ENCODE measurements around the gene FBN2.

Gene FBN2

DNA sequence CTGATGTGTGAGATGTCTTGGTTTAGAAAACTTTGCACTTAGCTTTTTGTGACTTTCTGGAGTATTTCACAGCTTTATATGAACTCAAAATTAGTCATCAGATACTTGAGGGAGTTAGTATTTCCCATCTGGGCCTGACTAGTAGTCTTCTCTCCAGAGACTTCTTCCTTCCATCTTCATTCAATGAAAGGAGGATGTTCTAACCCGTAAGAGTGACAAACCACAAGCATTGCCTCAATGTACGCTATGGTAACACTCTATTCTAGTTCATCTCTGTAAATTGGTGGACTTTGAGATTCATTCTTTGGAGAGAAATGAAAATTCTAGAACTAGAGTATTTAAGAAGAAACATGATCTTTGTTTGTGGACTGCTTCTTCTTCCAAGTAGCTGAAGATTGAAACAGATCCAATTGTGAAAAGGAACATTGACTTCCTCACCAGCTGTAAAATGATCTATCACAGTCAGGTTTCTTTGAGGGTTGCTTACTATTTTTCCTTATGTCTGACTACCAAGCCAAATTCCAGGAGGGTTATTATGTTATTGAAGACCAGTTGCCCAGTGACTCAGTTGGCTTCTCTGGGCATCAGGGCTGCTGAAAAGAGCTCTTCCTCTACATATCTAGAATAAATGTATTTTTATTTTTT is 296.9 kb downstream of the FBN2 start:
- no peak for DNase-seq

DNA sequence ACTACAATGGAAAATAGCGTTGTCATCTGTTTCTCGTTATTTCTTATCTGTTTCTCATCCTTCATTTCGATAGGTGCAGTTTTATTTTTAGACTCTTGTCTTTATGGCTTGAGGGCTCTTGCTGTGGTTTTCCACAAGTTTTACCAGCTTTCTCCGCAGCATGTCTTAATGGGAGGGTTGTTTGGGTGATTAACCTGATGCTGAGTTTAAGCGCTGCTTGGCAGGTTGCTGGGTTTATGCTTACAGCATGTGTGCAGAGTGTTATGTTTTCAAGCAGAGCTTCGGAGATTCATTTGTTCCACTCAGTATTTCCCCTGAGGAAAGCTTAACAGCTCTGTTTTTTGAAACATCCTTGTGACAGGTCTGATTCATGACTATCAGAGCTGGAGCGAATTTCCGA is 300.5 kb downstream of the FBN2 start:
- DNase-seq = no peak

DNA sequence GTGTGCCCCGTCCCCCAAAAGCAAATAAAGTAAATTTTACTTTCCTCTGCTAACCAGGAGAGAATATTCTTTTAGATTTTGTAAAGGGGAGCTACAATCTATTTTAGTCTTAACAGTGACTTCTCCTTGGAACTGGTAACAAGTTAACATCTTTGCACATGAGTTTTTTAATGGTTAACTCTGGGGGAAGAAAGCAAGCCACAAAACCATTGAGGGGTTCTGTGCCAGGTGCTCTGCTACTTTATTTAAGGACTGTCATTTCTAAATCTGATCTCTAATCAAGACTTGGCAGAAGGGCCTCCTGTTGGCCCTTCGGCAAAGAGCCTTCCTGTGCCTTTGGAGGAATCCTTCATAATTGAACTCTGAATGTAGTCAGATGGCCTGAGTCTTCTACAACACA is 301.0 kb downstream of the FBN2 start:
- no peak for DNase-seq

DNA sequence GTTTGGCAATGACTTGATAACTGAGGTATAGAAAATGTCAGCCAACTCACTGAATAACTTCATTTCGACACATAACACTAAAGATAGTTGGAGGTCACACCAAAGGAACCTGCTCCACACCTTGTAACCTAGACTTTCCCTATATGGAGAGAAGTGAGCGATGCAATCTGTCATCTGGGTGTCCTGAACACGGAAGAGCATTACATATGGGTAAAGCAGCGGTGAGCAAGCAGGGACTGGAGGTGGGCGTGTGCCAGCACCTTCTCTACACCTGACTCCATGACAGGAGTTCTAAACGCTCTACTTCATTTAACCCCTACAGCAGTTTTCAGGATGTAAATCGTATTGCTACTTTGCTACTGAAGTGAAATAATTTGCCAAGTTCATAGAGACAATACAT is 301.7 kb downstream of the FBN2 start:
- no peak for DNase-seq

DNA sequence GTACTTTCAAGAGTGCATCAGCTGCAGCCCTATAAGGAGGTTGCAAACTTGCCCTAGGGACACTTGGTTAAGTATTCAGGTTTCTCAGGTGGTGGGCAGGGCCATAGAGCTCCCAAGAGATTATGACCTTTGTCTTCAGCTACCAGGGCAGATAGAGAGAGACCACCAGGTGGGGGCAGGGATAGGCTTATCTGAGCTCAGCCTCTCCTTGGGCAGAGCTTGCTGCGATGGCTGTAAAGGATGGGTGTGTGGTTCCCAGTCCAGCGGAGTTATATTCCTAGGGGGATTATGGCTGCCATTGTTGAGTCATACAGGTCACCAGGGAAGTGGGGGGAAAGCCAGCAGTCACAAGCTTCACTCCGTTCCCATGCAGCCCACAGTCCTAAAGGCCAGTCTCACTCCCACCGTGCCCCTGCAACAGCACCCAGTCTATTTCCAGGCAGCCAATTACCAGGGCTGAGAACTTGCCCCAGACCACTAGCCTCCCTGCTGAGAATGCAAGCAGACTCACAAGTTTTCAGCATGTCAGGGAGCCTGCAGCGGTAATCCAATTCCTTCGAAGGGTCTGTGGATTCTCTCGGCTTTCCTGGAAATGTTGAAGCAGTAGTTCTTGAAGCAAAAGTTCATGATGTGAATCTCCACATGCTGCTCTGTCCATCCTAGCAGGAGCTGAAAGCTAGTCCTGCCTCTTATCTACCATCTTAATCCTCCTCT is 303.0 kb downstream of the FBN2 start:
- DNase-seq = no peak

DNA sequence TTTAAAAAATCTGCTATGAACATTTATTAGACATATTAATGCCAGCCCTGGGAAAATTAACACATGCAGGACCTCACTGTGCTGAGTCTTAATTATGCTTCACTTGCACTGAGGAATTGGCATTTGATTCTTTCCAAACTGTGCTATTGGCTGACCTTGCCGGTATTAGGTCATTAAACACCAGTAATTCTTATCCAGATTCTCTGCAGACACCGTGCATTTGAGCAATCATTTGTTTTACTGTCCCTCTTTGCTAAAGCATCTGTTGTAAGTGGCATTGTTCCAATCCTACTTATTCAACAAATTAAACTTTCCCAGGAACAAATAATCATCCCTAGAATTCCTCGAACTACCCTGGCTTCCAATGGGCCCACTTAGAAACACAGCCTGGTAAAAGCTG is 309.5 kb downstream of the FBN2 start:
- peak; percentile 35 for DNase-seq

DNA sequence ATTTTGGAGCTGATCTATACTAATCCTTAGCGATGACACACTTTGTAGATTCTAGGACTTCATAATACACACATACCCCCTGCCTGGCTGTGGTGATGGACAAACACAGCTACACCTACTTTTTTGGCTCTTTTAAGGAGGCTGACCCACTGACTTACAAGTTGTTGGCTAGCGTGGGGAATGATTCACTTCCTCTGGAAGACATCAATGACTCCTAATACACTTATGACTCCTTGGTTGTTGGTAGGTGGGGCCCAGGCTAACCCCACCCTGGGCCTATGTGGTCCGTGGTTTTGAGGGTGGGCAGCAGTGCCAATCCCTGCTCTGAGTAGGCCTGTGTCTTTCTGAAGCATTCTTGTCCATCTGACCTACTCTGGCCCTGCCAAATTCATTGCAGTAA is 310.0 kb downstream of the FBN2 start:
- DNase-seq = peak; percentile 65

DNA sequence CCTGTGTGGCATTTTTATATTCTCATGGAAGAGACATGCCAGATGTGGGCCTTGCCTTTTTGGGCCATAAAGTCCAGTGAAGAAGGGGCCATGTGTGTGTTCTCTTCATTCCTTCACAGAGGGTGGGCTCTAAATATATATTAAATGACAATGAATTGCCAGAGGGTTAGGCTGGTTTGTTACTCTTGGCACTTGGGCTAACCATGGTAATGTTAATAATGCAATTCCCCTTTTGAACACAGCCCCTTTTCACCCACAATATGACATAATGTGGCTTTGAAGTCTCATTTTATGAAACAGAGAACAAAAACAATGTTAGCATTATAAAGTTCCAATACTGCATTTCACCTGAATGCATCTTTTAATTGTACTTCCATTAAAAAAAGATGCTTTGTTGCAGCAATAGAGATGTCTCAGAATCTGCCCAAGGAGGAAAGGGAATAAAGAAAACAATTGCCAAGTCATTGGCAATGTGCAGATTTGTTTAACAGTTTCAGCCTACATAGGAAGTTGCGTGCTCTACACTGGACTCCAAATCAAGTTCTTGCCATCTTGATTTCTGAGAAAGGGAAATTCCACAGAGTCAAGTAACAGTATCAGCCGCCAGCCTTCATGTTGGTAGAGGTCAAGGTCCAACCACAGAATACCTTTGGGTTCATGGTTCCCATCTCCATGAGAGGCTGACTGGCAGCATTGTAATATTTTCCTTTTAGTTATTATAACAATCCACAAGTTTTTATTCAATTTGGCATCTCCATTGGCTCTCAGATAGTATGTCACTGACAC is 312.6 kb downstream of the FBN2 start:
- DNase-seq = no peak

DNA sequence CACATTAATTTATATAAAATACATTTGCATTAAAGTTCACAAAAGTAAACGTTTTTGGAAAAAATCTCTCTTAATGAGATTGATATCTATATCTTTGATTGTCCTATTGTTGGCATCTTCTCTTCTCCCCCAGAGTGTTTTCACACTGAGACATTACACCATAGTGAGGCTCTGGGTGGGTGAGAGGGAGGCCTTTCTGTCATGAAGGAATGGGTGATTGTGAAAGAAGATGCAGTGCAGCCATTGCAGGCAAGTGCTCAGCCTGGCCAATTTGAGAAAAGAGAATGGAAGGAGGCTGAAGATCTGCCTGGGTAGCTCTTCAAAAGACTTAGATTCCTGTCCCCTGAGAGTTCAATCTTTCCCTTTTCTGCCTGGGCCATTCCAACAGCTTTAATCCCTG is 313.7 kb downstream of the FBN2 start:
- DNase-seq = no peak

DNA sequence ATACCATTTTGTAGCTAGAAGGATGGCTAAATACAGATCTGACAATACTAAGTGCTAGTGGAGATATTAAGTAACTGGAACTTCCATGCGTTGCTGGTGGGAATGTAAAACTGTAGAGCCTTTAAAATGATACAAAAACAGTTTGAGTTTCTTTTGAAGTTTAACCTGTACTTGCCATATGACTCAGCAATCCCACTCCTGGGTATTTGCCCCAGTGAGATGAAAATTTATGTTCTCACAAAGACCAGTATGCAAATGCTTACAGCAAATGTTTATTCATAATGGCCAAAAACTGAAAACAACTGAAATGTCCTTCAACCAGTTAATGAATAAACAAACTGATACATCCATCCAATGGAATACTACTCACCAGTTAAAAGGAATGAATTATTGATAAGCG is 317.2 kb downstream of the FBN2 start:
- DNase-seq = no peak

DNA sequence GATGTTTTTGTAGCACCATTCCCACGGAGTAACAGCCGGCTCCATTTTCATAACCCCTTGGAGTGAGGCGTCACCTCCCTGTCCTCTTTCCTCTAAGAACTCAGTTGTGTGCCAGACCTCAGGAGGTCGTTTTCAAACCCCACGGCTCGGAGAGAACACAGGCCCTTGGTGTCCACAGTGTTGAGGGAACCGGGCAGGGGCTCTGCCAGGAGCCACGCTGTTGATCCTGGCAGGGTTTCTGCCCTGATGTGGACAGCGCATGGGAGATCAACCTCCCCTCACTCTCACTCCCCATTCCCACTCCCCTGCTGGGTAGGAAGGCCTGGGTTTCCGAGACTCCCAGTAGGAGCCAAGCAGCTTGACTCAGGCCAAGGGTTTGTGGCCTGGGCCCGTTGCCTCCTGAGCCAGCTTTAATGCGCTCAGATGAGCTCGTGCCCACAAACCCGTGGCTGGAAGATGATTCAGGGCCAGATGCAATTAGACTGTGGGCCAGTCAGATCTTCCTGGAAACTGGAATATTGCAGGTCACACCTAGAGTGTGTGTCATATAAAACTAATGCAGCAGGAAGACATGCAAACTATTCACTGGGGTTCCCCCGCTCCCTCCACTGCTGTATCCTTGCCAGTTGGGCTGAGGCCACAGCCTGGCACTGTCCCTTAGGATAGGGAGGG is 321.0 kb downstream of the FBN2 start:
- peak; percentile 93 for DNase-seq

DNA sequence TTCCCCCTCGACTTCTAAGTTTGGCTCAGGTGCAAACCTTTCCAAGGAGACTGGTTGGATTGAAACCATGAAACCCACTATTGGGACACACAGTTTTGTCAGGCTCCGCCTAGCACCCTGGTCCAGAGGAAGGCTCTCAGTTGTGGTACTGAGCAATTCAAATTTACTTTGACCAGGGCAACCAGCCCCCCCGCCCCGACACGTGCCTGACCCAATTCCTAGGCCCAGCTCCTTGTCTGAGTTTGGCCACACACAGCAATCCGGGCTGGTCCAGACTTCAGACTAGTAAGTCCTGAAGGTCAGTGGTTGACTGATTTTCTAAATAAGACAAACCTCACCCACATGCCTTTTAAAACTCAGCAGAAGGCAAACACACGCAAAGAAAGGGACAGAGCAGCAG is 321.8 kb downstream of the FBN2 start:
- no peak for DNase-seq

DNA sequence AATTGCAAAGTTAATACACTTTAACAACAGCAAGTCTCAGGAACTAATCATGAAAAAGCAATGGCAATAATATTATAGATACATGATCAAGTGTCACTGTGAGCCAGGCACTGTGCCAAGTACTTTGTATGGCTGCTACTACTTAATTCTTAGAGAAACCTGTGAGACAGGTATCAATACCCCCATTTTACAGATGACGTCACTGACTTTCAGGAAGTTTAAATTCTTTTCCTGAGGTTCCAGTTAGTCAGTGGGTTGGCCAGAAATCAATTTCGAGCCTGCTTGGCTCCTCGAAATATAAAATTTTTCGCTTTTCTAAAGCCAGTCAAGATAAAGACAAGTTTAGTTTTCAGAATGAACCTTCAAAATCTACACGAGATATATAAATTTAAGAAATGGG is 324.2 kb downstream of the FBN2 start:
- DNase-seq = no peak

DNA sequence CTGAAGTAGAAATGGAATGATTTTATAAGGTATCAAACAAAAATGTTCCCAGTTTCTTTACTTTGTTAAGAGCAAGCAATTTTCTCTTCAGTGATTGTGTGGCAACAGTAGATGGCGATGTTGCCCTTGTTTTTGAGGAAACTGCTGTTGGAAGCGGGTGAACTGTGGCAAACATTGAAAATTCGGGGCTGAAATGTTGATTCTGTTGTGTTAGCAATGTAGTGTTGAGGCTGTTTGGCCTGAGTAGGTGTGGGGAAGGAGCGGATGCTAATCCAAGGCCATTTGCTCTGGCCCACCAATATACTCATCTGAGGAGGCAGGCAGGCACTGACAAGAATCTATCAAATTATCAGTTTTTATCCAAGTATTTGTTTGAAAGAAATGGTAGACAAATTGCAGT is 324.7 kb downstream of the FBN2 start:
- peak; percentile 61 for DNase-seq

DNA sequence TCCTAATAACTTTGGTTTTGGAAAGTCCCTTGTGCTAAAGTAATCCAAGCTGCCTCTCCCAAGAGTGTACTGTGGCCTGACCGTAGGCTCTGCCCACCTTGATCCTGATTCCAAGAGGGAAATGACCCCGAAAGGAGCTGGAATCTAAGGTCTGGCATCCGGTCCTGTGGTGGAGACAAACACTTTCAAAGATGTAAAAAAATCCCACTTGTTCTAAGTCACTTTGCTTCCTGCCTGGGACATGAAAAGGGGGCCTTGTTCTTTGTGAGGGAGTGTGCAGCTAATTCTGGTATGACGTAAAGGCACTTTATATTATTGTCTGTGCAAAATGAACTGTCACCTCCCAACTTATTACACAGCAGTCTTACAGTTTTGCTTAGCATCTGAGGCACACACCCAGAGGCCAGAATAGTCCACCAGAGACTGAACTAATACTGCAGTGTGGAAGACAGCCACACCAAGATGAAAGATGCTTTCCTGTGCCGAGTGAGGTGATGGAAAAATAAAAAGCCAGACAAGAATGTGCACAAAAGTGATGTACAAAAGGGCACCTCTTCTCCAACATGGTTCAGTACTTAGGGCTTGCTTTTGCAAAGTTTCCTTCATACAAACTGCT is 325.7 kb downstream of the FBN2 start:
- DNase-seq = no peak

DNA sequence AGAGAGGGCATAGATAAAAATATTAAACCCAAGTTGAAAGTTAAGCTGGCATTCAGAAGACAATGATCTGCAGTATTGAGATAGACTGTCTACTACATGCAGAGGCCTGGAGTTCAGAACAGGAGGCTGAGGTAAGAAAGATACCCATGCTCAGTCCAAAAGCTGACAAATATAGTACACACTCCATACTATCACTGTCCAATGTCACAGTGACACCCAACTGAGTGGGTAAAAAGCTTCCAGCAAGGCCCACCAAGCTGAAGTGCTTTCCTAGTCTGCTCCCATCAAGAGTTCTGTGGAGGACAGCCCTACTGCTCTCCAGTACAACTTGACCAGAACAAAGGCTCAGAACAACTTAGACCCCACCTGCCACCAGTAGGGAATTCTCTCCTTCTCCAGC is 329.6 kb downstream of the FBN2 start:
- no peak for DNase-seq

Data from kidney glomerular epithelial cell (primary cell).